ENCODE data around the gene EMID1.

GRCh38 chr22:29214232-29214631, 8.5 kb downstream of the EMID1 start:
- TF ChIP-seq CTCF (IDR thresholded peaks at IDR 0.05) (no peak), EP300 (IDR thresholded peaks at IDR 0.05) (no peak), POLR2A (IDR thresholded peaks at IDR 0.05) (no peak), POLR2AphosphoS5 (IDR thresholded peaks at IDR 0.05) (no peak)
